Liver (tissue), 9 donors: Measurements from ENCODE around the gene GALNT17. TPM values are rescaled to one million over a fixed set of nuclear protein-coding genes. Genes with fewer than 3 reads are reported as not detected.

Source experiments
- DNase-seq: peaks from one replicate; pipeline ENCODE4 v3.0.0-alpha.2; 2017; ENCODE audit warnings: low spot score
- H3K27ac ChIP-seq, 2 donors: one replicate each; pipeline ENCODE4 v1.7.0; 2013; ENCODE audit warnings: inconsistent platforms in 2 of 2, low read length in 2 of 2, control low read depth in 1 of 2, low read depth in 1 of 2, mild to moderate bottlenecking in 1 of 2
- H3K27me3 ChIP-seq, 4 donors: one replicate each; pipeline versions ENCODE4 v1.6.1 to v1.7.0; 2013; ENCODE audit warnings: low read length in 3 of 4, inconsistent platforms in 1 of 4, mild to moderate bottlenecking in 1 of 4, moderate library complexity in 1 of 4; ENCODE audit not compliant: control insufficient read depth in 4 of 4, insufficient read depth in 4 of 4
- H3K36me3 ChIP-seq, 4 donors: one replicate each; pipeline versions ENCODE4 v1.6.1 to v1.7.0; 2013; ENCODE audit warnings: low read length in 3 of 4, mild to moderate bottlenecking in 3 of 4, low read depth in 1 of 4, moderate library complexity in 1 of 4; ENCODE audit not compliant: control insufficient read depth in 4 of 4, insufficient read depth in 3 of 4
- H3K4me1 ChIP-seq, 4 donors: one replicate each; pipeline versions ENCODE4 v1.6.1 to v1.7.0; 2013; ENCODE audit warnings: low read length in 3 of 4, mild to moderate bottlenecking in 3 of 4, moderate library complexity in 1 of 4; ENCODE audit not compliant: control insufficient read depth in 4 of 4, insufficient read depth in 4 of 4
- H3K4me3 ChIP-seq, 3 donors: one replicate each; pipeline versions ENCODE4 v1.6.1 to v1.7.0; 2013; ENCODE audit warnings: low read length in 3 of 3, control low read depth in 1 of 3, low read depth in 1 of 3, mild to moderate bottlenecking in 1 of 3
- H3K9ac ChIP-seq, 2 donors: one replicate each; pipeline ENCODE4 v1.7.0; 2013; ENCODE audit warnings: low read length in 2 of 2, mild to moderate bottlenecking in 2 of 2, moderate library complexity in 2 of 2, control low read depth in 1 of 2, low read depth in 1 of 2
- H3K9me3 ChIP-seq, 4 donors: one replicate each; pipeline versions ENCODE4 v1.6.1 to v1.7.0; 2013; ENCODE audit warnings: low read length in 3 of 4; ENCODE audit not compliant: control insufficient read depth in 4 of 4
- EGR1 ChIP-seq, 2 donors: IDR thresholded peaks; 2 replicates each; pipeline ENCODE4 v1.6.1; 2016 to 2018; ENCODE audit warnings: antibody characterized with exemption in 2 of 2, low read depth in 2 of 2
- FOXA1 ChIP-seq: IDR thresholded peaks from 2 replicates; pipeline ENCODE4 v1.6.1; 2016; ENCODE audit warnings: antibody characterized with exemption
- GABPA ChIP-seq, 2 donors: IDR thresholded peaks in 1 of 2; conservative IDR thresholded peaks in 1 of 2; 2 replicates each; pipeline ENCODE4 v1.6.1; 2016; ENCODE audit warnings: antibody characterized with exemption in 2 of 2, mild to moderate bottlenecking in 1 of 2, moderate library complexity in 1 of 2
- HNF4A ChIP-seq, 2 donors: conservative IDR thresholded peaks; 2 replicates each; pipeline ENCODE4 v1.6.1; 2016; ENCODE audit warnings: antibody characterized with exemption in 2 of 2, mild to moderate bottlenecking in 2 of 2
- HNF4G ChIP-seq: IDR thresholded peaks from 2 replicates; pipeline ENCODE4 v1.6.1; 2016; ENCODE audit warnings: antibody characterized with exemption
- JUND ChIP-seq, 2 donors: IDR thresholded peaks; 2 replicates each; pipeline ENCODE4 v1.6.1; 2016; ENCODE audit warnings: antibody characterized with exemption in 2 of 2
- NR2F2 ChIP-seq: IDR thresholded peaks from 2 replicates; pipeline ENCODE4 v1.6.1; 2016; ENCODE audit warnings: antibody characterized with exemption
- RAD21 ChIP-seq, 2 donors: IDR thresholded peaks; 2 replicates each; pipeline ENCODE4 v1.6.1; 2016; ENCODE audit warnings: antibody characterized with exemption in 2 of 2, mild to moderate bottlenecking in 2 of 2
- REST ChIP-seq: IDR thresholded peaks from 2 replicates; pipeline ENCODE4 v1.6.1; 2016; ENCODE audit warnings: antibody characterized with exemption, mild to moderate bottlenecking
- RXRA ChIP-seq, 2 donors: IDR thresholded peaks; 2 replicates each; pipeline ENCODE4 v1.6.1; 2017 to 2018; ENCODE audit warnings: antibody characterized with exemption in 2 of 2, mild to moderate bottlenecking in 1 of 2
- TAF1 ChIP-seq: conservative IDR thresholded peaks from 2 replicates; pipeline ENCODE4 v1.6.1; 2016; ENCODE audit warnings: antibody characterized with exemption, mild to moderate bottlenecking
- YY1 ChIP-seq: IDR thresholded peaks from 2 replicates; pipeline ENCODE4 v1.6.1; 2016; ENCODE audit warnings: antibody characterized with exemption, mild to moderate bottlenecking
- ZBTB33 ChIP-seq: IDR thresholded peaks from 2 replicates; pipeline ENCODE4 v1.6.1; 2016; ENCODE audit warnings: antibody characterized with exemption
- WGBS: extraction: QIAGEN DNeasy Blood & Tissue Kit; methylation state at CpG from one replicate; pipeline ENCODE4 v1.1.7; 2013; 5-methylcytosine and 5-hydroxymethylcytosine counted together
- polyA plus RNA-seq, 2 donors: library from polyadenylated mRNA; stranded (reverse) in 1 of 2; unstranded in 1 of 2; fragments of 200-250 nt in 1 of 2; fragments of >200 nt in 1 of 2; fragmentation: Nextera tagmentation in 1 of 2; extraction: Ambion mirVana in 1 of 2; gene quantifications; one replicate each; pipeline versions ENCODE4 v1.2.1 to v1.2.3, GENCODE V29; 2013 to 2015
- total RNA-seq, 2 donors: library from RNA; depleted of rRNA; stranded (reverse); fragments of >200 nt; gene quantifications; one replicate each; pipeline ENCODE4 v1.2.3, GENCODE V29; 2014
- TF ChIP-seq, protein P1 (sequence below): IDR thresholded peaks from 2 replicates; pipeline ENCODE4 v1.6.1; 2016; ENCODE audit warnings: antibody characterized with exemption
- donor health status: healthy.
- donor health status: healthy.
- donor health status: healthy.
- donor health status: healthy.
- donor health status: healthy.

The GALNT17 gene
- total and polyA plus RNA-seq, 4 donors, result 0.10 to 0.42 (median 0.37) TPM; not detected in 1

- WGBS, result 72% methylated on average over 2 of the region's 2 CpGs
Observed at GRCh38 chr7:71473366-71473967, 341.5 kb downstream of the GALNT17 start.

DNA sequence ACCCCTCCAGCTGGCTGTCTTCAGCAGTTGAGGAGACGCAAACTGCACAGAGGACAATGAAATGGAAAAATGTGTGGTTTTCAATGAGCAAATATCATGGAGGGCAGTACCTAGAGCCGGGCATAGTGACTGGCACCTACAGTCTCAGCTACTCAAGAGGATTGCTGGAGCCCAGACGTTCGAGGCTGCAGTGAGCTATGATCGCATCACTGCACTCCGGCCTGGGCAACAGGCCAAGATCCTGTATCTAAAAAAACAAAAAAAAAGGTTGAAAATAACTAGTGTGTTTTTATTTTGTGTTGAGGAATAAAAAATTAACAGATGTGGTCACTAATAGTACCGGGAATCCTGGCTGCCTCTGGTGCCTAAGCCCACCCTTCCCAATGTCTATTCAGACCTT lies 345.5 kb downstream of the GALNT17 start:
- no peaks in the 10 kb centered on the region for H3K4me1 ChIP-seq
- 76% methylated on average over 7 of the region's 7 CpGs for WGBS
- TF ChIP-seq YY1 (no peak), JUND (IDR thresholded peaks at IDR 0.05) (no peak), HNF4G (no peak), RAD21 (IDR thresholded peaks at IDR 0.05) (no peak), TAF1 (no peak), HNF4A (conservative IDR thresholded peaks at IDR 0.05) (no peak), GABPA (IDR thresholded peaks at IDR 0.05 in 1 of 2, conservative IDR thresholded peaks at IDR 0.05 in 1 of 2) (no peak), NR2F2 (no peak), ZBTB33 (no peak)
- TF ChIP-seq, protein P1, sequence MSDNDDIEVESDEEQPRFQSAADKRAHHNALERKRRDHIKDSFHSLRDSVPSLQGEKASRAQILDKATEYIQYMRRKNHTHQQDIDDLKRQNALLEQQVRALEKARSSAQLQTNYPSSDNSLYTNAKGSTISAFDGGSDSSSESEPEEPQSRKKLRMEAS, result no peak
- no peak overlapping the region for H3K4me3 ChIP-seq
- peaks cover 0 to 5% (median 3%) of the 10 kb centered on the region in 4 donors for H3K9me3 ChIP-seq
- H3K9ac ChIP-seq, result no peak overlapping the region
- no peaks in the 10 kb centered on the region for H3K36me3 ChIP-seq
- no peaks in the 10 kb centered on the region for H3K27me3 ChIP-seq
- no peak for DNase-seq
- no peak overlapping the region for H3K27ac ChIP-seq

More at GRCh38 chr7:71473366-71473967, 341.5 kb downstream of the GALNT17 start:
- Histone ChIP-seq H3K4me3 (no peak overlapping the region), H3K27me3 (no peaks in the 10 kb centered on the region), H3K36me3 (no peaks in the 10 kb centered on the region), H3K9ac (no peak overlapping the region), H3K4me1 (no peaks in the 10 kb centered on the region), H3K27ac (no peak overlapping the region), H3K9me3 (peaks cover 0 to 5% (median 3%) of the 10 kb centered on the region in 4 donors)
- TF ChIP-seq JUND (IDR thresholded peaks at IDR 0.05) (no peak), HNF4G (no peak), RAD21 (IDR thresholded peaks at IDR 0.05) (no peak)
- TF ChIP-seq, protein P1, result no peak
- DNase-seq, result no peak

- 55% methylated on average over 2 of the region's 2 CpGs for WGBS
- no peaks in the 10 kb centered on the region for H3K27me3 ChIP-seq
- H3K4me1 ChIP-seq, result no peaks in the 10 kb centered on the region
- H3K27ac ChIP-seq, result no peak overlapping the region
- H3K9me3 ChIP-seq, result peaks cover 0 to 5% (median 3%) of the 10 kb centered on the region in 4 donors
- H3K36me3 ChIP-seq, result no peaks in the 10 kb centered on the region
- H3K9ac ChIP-seq, result no peak overlapping the region
- TF ChIP-seq JUND (IDR thresholded peaks at IDR 0.05), result no peak
- no peak for TF ChIP-seq RXRA (IDR thresholded peaks at IDR 0.05)
- no peak for TF ChIP-seq REST
- TF ChIP-seq, protein P1, result no peak
- no peak for TF ChIP-seq RAD21 (IDR thresholded peaks at IDR 0.05)
- TF ChIP-seq NR2F2, result no peak
- TF ChIP-seq FOXA1, result no peak
- no peak for TF ChIP-seq ZBTB33
- no peak for TF ChIP-seq EGR1 (IDR thresholded peaks at IDR 0.05; ENCODE audit: low read depth in 2 of 2)
- no peak for TF ChIP-seq HNF4A (conservative IDR thresholded peaks at IDR 0.05)
- TF ChIP-seq YY1, result no peak
- no peak for TF ChIP-seq TAF1
- no peak overlapping the region for H3K4me3 ChIP-seq
- no peak for DNase-seq
Observed at GRCh38 chr7:71479231-71479630, 347.3 kb downstream of the GALNT17 start.
